ENCODE data around the gene DET1.
A peak's percentile ranks its signal among the peaks of the same experiment; 100 is the strongest.

DET1 gene

DNA sequence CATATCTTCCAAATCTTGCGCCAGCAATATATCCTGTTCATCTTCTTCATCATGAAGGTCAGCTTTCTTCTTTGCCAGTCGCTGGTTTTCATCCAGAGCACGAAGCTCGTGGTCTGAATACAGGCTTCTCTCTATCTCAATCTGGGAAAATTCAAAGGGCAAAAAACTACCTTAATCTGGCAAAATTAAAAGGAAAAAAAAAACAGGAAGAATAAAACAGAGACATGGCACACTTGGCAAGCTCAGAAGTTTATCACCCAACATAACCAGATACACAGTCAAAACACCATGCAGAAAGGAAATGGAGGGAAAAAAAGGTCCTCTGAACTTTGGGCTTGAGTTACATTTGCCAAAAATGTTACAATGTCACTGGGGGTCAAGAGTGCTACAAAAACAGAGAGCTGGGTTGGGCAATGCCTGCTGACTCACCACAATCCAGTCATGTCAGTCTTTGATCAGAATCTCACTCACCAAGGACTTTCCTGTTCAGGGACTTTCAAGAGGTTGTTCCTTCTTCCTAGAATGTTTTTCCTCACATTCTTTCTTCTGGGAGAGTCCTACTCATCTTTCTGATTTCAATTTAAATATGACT, 80.8 kb downstream of the DET1 start:
- DNase-seq, result peak; percentile 51

DNA sequence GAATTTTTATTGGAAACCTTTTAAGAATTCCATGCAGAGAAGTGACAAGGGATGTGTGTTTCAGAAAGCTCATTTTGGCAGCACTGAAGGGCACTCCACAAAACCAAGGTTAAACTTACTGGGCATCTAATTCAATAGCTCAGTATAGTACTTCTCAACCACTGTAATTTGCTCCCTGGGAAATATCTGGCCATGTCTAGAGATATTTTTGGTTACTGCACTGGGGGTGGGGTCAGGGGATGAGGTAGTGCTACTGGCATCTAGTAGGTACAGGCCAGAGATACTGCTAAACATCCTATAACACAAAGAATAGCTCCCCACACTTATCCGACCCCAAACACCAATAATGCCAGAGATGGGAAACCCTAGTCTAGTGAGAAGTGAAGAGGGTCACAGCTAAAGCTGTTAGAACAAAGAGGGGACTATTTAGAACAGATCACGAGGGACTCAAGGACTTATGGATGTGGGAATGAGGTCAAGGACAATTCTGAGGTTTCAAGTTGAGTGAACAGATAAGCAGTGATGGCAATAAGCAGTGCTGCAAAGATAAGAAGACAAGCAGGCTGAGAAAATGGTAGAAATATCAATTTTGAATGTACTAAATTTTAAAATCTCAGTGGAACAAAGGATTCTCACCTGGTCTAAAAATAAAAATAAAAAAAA, 82.5 kb downstream of the DET1 start:
- no peak for DNase-seq

All from fibroblast of skin of back (primary cell).